Central memory CD8-positive, alpha-beta T cell (primary cell): ENCODE measurements around the gene USF2.

Experiments used
- ATAC-seq: fragments of 150-1000 bp; cut with Tn5 transposase; replicated peaks from 2 replicates; pipeline ENCODE4 v1.10.0; 2022; ENCODE audit warnings: mild to moderate bottlenecking, moderate FRiP score, moderate number of reproducible peaks; ENCODE audit not compliant: poor library complexity, severe bottlenecking; ENCODE audit errors: extremely low read depth
- DNase-seq, 2 donors: peaks; one replicate each; pipeline ENCODE4 v3.0.0; 2021; ENCODE audit warnings: low spot score in 2 of 2
- H3K27ac Mint-ChIP-seq: one replicate; pipeline ENCODE4 v1.8.0; 2022; ENCODE audit warnings: low read depth, mild to moderate bottlenecking, moderate library complexity, mixed read lengths
- H3K27me3 Mint-ChIP-seq: one replicate; pipeline ENCODE4 v1.8.0; 2022; ENCODE audit warnings: mixed read lengths
- H3K36me3 Mint-ChIP-seq: one replicate; pipeline ENCODE4 v1.8.0; 2022; ENCODE audit warnings: mild to moderate bottlenecking, moderate library complexity, mixed read lengths; ENCODE audit not compliant: insufficient read depth
- H3K4me1 Mint-ChIP-seq: one replicate; pipeline ENCODE4 v1.8.0; 2022; ENCODE audit warnings: mixed read lengths
- H3K4me3 Mint-ChIP-seq: one replicate; pipeline ENCODE4 v1.8.0; 2022; ENCODE audit warnings: mild to moderate bottlenecking, moderate library complexity, mixed read lengths
- H3K9me3 Mint-ChIP-seq: one replicate; pipeline ENCODE4 v1.8.0; 2022; ENCODE audit warnings: mixed read lengths

The USF2 gene

DNA sequence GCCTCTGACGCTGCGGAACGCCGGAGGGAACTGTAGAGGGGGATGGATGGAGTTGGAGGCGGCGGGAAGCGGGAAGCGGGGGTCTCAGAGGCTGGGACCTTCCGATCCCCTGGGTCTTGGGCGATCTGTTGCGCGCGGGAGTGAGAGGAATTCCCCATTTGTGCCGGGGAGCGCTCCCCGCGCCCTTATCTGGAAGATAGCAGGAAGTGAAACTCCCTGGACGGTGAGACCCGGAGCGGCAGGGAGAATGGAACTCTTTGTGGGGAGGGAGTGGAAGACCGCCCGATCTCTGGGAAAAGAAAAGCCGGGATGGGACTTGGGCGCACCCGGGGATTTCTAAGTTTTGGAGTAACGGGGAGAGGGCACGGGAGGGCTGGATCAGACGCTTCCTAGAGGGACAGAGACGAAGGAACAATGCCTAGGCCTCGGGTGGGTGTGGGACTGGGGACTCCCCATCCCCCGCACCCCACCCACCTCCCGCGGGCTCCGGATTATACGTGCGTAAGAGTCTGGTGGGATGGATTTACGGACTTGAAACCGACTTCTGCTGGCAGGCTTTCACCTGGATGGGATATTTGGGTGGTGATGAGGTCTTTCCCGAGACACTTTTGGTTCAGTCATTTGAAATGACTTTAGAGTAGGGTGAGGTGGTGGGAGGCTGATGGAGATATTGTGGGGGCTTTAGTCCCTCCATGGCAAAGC is 19.5 kb upstream of the USF2 start:
- Mint-ChIP-seq H3K36me3 (peaks cover 18% of the 10 kb centered on the region), H3K9me3 (no peaks in the 10 kb centered on the region), H3K27ac (peak overlapping the region; percentile 90), H3K4me1 (peaks cover 41% of the 10 kb centered on the region), H3K27me3 (peaks cover 43% of the 10 kb centered on the region), H3K4me3 (peak overlapping the region; percentile 89)
- no peak for ATAC-seq
- no peak for DNase-seq

DNA sequence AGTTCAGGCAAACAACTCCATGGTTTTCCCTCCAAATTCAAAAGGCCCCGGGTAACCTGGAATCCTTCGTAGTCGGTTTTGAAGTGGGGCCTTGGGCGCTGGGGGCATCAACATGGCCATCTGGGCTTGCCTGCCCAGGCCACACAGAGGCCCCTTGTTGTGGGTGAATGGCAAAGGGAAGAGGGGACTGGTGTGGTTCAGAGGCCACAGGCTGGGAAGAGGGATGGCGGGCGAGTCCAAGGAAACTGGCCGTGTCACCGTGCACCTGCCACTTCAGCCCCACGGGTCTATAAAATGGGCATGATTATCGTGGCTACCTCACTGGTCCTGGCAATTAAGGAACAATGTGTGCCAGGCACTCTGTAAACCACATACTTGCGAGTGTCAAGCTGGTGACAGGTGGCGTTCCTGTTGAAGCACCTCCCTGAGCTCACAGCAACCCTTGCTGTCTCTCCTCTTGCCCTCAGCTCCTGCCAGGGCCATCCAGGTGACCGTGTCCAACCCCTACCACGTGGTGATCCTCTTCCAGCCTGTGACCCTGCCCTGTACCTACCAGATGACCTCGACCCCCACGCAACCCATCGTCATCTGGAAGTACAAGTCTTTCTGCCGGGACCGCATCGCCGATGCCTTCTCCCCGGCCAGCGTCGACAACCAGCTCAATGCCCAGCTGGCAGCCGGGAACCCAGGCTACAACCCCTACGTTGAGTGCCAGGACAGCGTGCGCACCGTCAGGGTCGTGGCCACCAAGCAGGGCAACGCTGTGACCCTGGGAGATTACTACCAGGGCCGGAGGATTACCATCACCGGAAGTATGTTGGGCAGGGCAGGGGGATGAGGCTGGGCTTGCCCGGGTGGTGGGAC is 18.7 kb upstream of the USF2 start:
- H3K36me3 Mint-ChIP-seq: peaks cover 19% of the 10 kb centered on the region
- H3K4me3 Mint-ChIP-seq: peak overlapping the region; percentile 89
- no peaks in the 10 kb centered on the region for H3K9me3 Mint-ChIP-seq
- peaks cover 41% of the 10 kb centered on the region for H3K4me1 Mint-ChIP-seq
- peak overlapping the region; percentile 90 for H3K27ac Mint-ChIP-seq
- peaks cover 35% of the 10 kb centered on the region for H3K27me3 Mint-ChIP-seq
- no peak for ATAC-seq
- DNase-seq: no peak

DNA sequence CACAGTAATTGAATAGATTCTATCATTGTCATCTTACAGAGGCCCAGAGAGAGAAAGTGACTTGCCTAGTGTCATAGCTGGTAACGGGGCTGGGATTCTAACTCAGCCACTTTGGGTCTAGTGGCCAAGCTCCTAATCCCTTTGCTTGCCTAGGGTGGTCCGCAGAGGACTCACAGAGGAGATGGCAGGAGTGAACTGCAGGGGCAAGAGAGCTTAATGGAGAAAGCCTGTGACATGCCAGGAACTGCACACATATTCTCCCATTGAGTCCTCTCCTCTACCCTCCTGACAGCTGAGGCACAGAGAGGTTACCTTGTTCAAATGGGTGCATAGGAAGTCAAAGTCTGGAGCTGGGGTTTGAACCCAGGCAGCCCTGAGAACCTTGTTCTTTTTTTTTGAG is 17.3 kb upstream of the USF2 start:
- Mint-ChIP-seq H3K4me3 (peak overlapping the region; percentile 6), H3K9me3 (no peaks in the 10 kb centered on the region), H3K27ac (no peak overlapping the region), H3K36me3 (peaks cover 23% of the 10 kb centered on the region), H3K4me1 (peaks cover 41% of the 10 kb centered on the region), H3K27me3 (peaks cover 24% of the 10 kb centered on the region)
- no peak for ATAC-seq
- no peak for DNase-seq

DNA sequence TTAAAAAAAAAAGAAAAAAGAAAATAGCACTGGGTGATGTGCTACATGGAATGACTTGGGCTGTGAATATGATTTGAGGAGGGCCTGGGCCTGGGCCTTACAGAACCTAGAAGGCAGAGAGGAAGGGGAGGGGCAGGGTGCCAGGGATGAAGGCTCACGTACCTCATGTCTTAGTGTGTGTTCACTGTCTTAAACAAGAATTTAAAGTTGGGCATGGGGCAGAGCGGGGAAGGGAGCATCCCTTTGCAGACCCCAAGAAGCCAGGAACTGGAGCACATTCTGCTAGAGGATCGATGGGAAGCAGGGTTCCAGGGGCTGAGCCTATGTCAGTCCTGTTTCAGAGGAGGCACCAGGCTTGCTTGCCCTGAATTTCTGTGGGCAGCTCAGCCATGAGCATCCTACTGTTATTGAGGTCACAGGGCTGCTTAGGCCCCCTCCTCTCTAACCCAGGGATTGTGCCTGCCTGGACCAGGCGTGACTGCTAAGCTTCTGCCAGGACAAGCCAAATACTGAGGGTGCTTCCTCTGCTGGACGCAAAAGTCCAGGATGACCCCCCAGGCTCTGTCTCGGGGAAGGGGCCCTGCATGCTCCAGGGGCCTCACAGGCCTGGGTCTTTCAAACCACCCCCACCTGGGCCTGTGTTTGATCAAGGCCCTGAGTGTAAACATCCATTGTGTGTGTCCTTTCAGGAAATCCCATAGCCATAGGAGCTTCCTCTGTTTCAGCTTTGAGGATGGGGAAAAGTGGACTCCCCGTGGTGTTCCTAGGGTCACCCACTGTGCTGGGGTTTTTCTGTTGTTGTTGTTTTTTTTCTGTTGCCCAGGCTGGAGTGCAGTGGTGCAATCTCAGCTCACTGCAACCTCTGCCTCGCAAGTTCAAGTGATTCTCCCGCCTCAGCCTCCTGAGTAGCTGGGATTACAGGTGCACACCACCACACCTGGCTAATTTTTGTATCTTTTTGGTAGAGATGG is 15.2 kb upstream of the USF2 start:
- Mint-ChIP-seq H3K27me3 (peaks cover 14% of the 10 kb centered on the region), H3K4me3 (no peak overlapping the region), H3K4me1 (peaks cover 39% of the 10 kb centered on the region), H3K9me3 (no peaks in the 10 kb centered on the region), H3K27ac (no peak overlapping the region), H3K36me3 (peaks cover 22% of the 10 kb centered on the region)
- ATAC-seq (no peak), DNase-seq (peak in 1 of 2 donors; percentile 2)

DNA sequence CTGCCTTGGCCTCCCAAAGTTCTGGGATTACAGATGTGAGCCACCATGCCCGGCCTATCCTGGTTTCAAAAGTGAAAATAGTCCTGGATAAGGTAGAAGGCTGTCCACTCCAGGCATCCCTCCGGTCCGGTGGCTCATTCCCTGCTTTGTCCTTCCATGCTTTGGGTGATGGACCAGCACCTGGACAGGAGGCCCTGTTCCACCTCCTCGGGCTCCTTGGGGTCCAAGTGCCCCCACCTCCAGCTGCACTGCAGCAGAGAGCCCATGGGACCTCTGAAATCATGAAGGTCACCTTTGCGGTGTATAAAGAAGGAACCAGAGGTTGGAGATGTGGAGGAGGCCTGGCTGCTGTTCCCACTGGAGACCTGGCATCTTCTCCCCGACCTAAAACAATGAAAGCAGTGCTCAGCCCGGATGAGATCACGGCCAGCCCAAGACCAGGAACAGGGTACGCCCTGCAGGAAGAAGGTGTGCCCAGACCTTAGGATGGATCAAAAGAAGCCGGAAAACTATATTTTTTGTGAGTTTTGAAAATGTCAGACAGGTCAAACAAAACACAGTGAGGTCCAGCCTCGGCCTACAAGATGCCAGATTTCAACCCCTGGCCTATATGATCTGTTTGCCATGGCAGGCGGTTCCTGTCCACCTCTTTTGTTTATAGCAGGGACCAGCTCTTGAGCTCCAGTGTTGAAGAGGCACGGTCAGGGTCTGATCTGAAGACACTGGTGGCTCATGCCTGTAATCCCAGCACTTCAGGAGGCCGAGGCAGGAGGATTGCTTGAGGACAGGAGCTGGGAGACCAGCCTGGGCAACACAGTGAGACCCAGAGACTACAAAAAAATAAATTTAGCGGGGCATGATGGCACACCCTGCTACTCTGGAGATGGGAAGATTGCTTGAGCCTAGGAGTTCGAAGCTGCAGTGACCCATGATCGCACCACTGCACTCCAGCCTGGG is 14.1 kb upstream of the USF2 start:
- ATAC-seq: no peak
- Mint-ChIP-seq H3K9me3 (no peaks in the 10 kb centered on the region), H3K27ac (no peak overlapping the region), H3K4me3 (no peak overlapping the region), H3K36me3 (peaks cover 19% of the 10 kb centered on the region), H3K4me1 (peaks cover 29% of the 10 kb centered on the region), H3K27me3 (peaks cover 4% of the 10 kb centered on the region)
- DNase-seq: peak in 1 of 2 donors; percentile 8

DNA sequence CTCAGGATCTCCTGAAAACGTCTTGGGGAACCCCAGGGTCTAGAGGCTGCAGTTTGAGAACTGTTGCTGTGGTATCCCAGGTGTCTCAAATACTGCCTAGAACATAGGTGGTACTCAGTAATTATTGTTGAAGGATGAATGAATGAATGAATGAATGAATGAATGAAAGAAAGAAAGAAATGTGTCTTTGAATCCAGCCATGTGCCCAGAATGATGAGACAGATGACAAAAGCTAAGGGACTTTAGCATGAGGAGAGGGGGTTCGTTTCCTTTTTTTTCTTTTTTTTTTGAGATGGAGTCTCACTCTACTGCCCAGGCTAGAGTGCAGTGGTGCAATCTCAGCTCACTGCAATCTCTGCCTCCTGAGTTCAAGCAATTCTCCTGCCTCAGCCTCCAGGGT is 12.2 kb upstream of the USF2 start:
- Mint-ChIP-seq H3K4me1 (peaks cover 22% of the 10 kb centered on the region), H3K4me3 (no peak overlapping the region)
- ATAC-seq: no peak

DNA sequence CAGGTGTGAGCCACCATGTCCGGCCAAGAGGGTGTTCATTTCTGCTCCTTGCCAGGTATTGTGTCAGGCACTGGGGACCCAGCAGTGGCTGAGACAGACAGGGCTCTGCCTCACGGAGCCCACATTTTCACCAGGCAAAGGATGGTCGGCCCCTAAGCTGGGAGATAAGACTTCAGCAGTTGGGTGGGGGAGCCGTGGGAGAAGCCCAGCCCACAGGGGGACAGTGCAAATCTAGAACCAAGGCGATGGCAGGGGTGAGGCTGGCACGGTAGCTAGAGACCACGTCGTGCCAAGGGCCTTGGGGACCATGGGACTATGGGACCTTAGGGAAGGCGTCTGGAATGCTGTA is 11.7 kb upstream of the USF2 start:
- Mint-ChIP-seq H3K4me1 (peaks cover 22% of the 10 kb centered on the region), H3K27ac (no peak overlapping the region), H3K9me3 (no peaks in the 10 kb centered on the region), H3K4me3 (no peak overlapping the region), H3K36me3 (peaks cover 22% of the 10 kb centered on the region), H3K27me3 (no peaks in the 10 kb centered on the region)
- DNase-seq (no peak), ATAC-seq (no peak)

More for the DNA sequence above, 12.2 kb upstream of the USF2 start:
- no peaks in the 10 kb centered on the region for H3K27me3 Mint-ChIP-seq
- H3K27ac Mint-ChIP-seq: peak overlapping the region; percentile 29
- peaks cover 20% of the 10 kb centered on the region for H3K36me3 Mint-ChIP-seq
- no peak for DNase-seq
- H3K9me3 Mint-ChIP-seq: no peaks in the 10 kb centered on the region

DNA sequence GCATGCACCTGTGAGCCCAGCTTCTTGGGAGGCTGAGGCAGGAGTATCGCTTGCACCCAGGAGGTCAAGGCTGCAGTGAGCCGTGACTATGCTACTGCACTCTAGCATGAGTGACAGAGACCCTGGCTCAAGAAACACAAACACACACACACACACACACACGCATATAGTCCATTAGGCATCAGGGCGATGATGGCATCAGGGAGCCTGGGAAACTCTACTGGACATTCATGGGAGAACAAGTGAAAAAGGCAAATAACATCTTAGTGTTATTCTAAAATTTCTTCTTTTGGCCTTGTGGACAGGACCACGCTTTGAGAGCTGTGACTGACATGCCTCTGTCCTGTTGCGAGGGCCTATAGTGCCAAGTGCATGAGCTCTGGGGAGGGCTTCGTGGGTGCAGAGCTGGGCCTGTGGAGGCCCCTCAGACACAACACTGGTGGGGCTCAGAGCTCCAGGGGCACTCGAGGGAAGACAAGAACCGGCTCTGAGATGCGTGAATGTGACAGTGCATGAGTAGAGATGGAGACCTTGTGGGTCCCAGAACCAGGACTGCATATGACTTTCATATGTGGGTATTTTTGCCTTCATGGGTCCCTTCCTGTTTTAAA is 8.0 kb upstream of the USF2 start:
- H3K4me1 Mint-ChIP-seq: peaks cover 25% of the 10 kb centered on the region
- H3K9me3 Mint-ChIP-seq: no peaks in the 10 kb centered on the region
- H3K27ac Mint-ChIP-seq: no peak overlapping the region
- H3K4me3 Mint-ChIP-seq: no peak overlapping the region
- DNase-seq (no peak), ATAC-seq (no peak)
- H3K27me3 Mint-ChIP-seq: no peaks in the 10 kb centered on the region
- peaks cover 10% of the 10 kb centered on the region for H3K36me3 Mint-ChIP-seq

DNA sequence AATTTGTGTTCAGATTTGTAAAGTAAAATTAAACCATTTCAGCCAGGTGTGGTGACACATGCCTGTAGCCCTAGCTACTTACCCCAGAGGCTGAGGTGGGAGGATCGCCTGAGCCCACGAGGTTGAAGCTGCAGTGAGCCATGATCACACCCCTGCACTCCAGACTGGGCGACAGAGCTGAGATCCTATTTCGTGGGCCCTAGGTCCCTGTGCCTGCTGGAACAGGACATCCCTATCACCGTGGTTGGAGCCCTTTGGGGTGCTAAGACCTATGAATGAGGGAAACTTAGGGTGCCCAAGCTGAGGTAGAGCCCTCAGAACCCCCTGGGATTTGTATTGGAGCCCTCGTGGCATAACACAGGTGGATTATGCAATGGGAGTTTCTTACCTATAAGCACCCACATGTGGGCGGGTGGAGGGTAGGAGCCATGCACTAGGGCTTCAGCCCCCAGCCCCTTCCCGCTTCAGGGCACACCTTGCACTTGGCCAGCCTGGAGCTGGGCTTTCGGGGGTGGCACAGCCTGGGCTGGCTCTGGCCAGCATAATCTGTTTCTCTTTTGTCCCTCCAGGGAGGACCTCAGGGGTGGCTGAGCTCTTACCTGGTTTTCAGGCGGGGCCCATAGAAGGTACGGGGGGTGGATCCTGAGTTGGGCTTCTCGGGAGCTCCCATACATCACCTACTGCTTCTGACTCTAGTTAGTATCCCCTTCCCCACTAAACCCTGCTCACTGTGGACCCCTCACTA is 7.2 kb upstream of the USF2 start:
- H3K4me1 Mint-ChIP-seq: peaks cover 32% of the 10 kb centered on the region
- no peak overlapping the region for H3K27ac Mint-ChIP-seq
- peaks cover 16% of the 10 kb centered on the region for H3K36me3 Mint-ChIP-seq
- H3K4me3 Mint-ChIP-seq: no peak overlapping the region
- H3K27me3 Mint-ChIP-seq: no peaks in the 10 kb centered on the region
- DNase-seq (no peak), ATAC-seq (no peak)
- H3K9me3 Mint-ChIP-seq: no peaks in the 10 kb centered on the region

DNA sequence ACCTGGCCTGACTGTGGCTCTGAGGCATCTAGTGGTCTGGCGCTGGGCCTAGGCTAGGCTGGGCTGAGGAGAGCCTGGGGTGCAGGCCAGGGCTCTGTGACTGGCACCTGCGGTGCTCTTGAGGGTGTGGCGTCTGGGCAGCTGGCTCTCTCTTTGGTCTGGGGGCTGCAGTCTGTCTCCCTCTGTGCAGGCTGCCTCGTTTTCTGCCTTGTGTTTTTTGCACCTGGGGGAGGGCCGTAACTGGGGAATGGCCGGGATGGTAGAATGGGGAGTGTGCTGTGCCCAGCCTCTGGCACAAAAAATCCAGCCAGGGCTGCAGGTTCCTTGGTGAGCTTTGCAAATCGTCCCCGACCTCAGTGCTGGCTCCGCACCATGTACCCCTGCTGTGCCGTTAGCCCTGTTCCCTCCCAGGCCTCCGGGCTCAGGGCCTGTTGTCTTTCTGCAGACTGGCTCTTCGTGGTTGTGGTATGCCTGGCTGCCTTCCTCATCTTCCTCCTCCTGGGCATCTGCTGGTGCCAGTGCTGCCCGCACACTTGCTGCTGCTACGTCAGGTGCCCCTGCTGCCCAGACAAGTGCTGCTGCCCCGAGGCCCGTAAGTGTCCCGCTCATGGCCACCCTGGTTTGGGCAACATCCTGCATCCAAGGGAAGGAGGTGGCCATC is 6.5 kb upstream of the USF2 start:
- Mint-ChIP-seq H3K36me3 (peaks cover 15% of the 10 kb centered on the region), H3K27ac (no peak overlapping the region), H3K27me3 (no peaks in the 10 kb centered on the region), H3K4me3 (no peak overlapping the region), H3K9me3 (no peaks in the 10 kb centered on the region), H3K4me1 (peaks cover 32% of the 10 kb centered on the region)
- no peak for ATAC-seq
- DNase-seq: no peak
